GM06990 (cell line): Measurements from ENCODE around the gene CXCL6.

Experiments
- DNase-seq: peaks from one replicate; pipeline ENCODE4 v3.0.0-alpha.2; 2011; ENCODE audit not compliant: insufficient read length; ENCODE audit errors: extremely low read depth
- H3K27me3 ChIP-seq: replicated peaks from 2 replicates; pipeline ENCODE4 v1.6.0; 2011; ENCODE audit warnings: low read length; ENCODE audit not compliant: control insufficient read depth, insufficient read depth
- H3K36me3 ChIP-seq: 2 replicates; pipeline ENCODE4 v1.5.1; 2011; ENCODE audit warnings: low read length; ENCODE audit not compliant: control insufficient read depth, insufficient read depth
- H3K4me3 ChIP-seq: replicated peaks from 2 replicates; pipeline ENCODE4 v1.5.1; 2011; ENCODE audit warnings: low read depth, mild to moderate bottlenecking, control low read depth, low read length
- CTCF ChIP-seq: IDR thresholded peaks from 2 replicates; pipeline ENCODE4 v1.5.1; 2011; ENCODE audit warnings: low read length, control low read depth, mild to moderate bottlenecking, inconsistent platforms; ENCODE audit not compliant: insufficient read depth, poor library complexity, severe bottlenecking

Gene CXCL6

GRCh38 chr4:73855406-73855805, 18.9 kb downstream of the CXCL6 start:
- Histone ChIP-seq H3K4me3 (no peak overlapping the region), H3K27me3 (no peaks in the 10 kb centered on the region), H3K36me3 (no peaks in the 10 kb centered on the region)
- no peak for TF ChIP-seq CTCF
- no peak for DNase-seq

GRCh38 chr4:73856518-73856917, 20.0 kb downstream of the CXCL6 start:
- DNase-seq, result no peak
- TF ChIP-seq CTCF, result no peak
- Histone ChIP-seq H3K4me3 (no peak overlapping the region), H3K36me3 (no peaks in the 10 kb centered on the region), H3K27me3 (no peaks in the 10 kb centered on the region)

DNA sequence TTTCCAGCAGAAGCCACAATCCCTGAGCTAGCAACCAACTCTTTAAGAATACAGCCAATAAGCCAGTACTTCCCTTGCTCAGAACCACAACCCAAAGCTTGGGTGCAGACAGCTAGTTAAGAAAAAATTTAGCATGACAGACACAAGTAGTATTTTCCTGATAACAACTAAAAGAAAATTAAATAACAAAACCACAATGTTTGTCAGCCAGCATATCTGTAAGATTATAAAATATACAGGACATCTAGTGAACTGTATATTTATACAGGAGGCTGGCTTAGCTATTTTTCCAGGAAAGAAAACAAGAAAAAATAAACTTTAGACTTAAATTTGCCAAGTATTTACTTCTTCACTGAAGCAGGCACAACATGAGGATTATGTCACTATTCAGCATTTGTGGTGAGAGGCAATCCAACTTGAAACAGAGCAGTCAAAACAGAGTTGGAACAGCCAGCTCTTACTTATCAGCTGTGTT, 23.2 kb downstream of the CXCL6 start:
- Histone ChIP-seq H3K4me3 (no peak overlapping the region), H3K36me3 (no peaks in the 10 kb centered on the region), H3K27me3 (no peaks in the 10 kb centered on the region)
- DNase-seq, result no peak
- TF ChIP-seq CTCF, result no peak

DNA sequence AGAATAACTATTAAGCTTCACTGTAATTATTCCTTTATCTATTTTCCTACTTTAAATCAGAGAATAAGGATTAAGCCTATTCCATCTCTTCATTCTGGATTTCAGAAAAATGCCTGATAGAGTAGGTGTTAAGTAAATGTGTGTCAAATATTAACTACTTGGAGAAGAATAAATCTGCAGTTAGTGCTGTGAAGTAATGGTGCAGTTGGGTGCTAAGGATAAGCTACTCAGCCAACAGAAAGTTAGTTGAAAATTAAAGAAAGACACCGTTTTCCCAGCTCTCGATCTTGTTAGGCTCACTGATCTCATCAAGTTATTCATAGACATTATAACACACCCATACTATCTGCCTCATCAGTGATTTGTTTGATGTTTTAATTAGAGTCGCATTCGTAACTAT, 23.7 kb downstream of the CXCL6 start:
- no peaks in the 10 kb centered on the region for H3K36me3 ChIP-seq
- no peak for DNase-seq
- H3K27me3 ChIP-seq, result no peaks in the 10 kb centered on the region
- H3K4me3 ChIP-seq, result no peak overlapping the region
- no peak for TF ChIP-seq CTCF

GRCh38 chr4:73860917-73861316, 24.4 kb downstream of the CXCL6 start:
- no peaks in the 10 kb centered on the region for H3K27me3 ChIP-seq
- H3K36me3 ChIP-seq, result no peaks in the 10 kb centered on the region
- TF ChIP-seq CTCF, result no peak
- H3K4me3 ChIP-seq, result no peak overlapping the region
- DNase-seq, result no peak

DNA sequence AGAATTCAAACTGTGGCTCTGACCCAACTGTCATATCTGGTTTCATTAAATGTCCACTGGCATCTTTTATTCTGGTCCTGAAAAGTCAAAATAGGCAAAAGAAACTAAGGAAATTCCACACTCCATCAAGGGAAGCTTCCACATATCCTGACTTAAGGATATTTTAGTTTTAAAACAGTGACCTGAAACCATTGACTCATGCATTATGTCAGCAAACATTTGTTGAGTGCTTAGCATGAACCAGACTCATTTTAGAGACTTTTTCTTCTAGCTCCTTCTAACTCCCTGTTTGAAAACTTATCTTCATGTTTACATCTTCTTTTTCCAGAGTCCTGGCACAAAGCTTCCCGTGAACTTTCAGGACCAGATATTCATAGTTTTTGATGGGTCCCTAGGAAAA, 25.8 kb downstream of the CXCL6 start:
- no peak overlapping the region for H3K4me3 ChIP-seq
- DNase-seq, result no peak
- H3K36me3 ChIP-seq, result no peaks in the 10 kb centered on the region
- H3K27me3 ChIP-seq, result no peaks in the 10 kb centered on the region
- no peak for TF ChIP-seq CTCF
